Caco-2 (cell line): Measurements from ENCODE around the gene MARCHF10. TPM values are rescaled to one million over a fixed set of nuclear protein-coding genes. Genes with fewer than 3 reads are reported as not detected.

Experiments used
- Bru-seq: library from RNA; stranded (reverse); fragments of 400-500 nt; gene quantifications from one replicate; lab custom pipeline; 2021; lab: Mats Ljungman, UMichigan
- BruChase-seq, 2 experiments: library from RNA; stranded (reverse); fragments of 400-500 nt; gene quantifications; one replicate each; lab custom pipeline; 2021; lab: Mats Ljungman, UMichigan
- BruUV-seq: library from RNA; stranded (reverse); fragments of 400-500 nt; replicated peaks from 2 replicates; lab custom pipeline; 2021; lab: Mats Ljungman, UMichigan
- CTCF ChIA-PET: fragments of 300-600 bp; sonication (Branson Sonifier 250); formaldehyde crosslinking; loops from one replicate; lab custom pipeline; 2022; ENCODE audit warnings: antibody characterized with exemption; lab: Charles Lee
- POLR2A ChIA-PET: fragments of 300-600 bp; sonication (Branson Sonifier 250); formaldehyde crosslinking; loops from one replicate; lab custom pipeline; 2022; ENCODE audit warnings: antibody characterized with exemption; lab: Charles Lee
- DNase-seq, 2 experiments: peaks; one replicate each; pipeline versions ENCODE4 v3.0.0 to v3.0.0-alpha.2; 2020 to 2022
- H3K27me3 ChIP-seq: replicated peaks from 2 replicates; pipeline ENCODE4 v1.6.0; 2011; ENCODE audit warnings: low read length; ENCODE audit not compliant: control insufficient read depth, insufficient read depth
- H3K36me3 ChIP-seq: 2 replicates; pipeline ENCODE4 v1.5.1; 2011; ENCODE audit warnings: low read length; ENCODE audit not compliant: control insufficient read depth, insufficient read depth
- H3K4me1 ChIP-seq: fragments of 250-450 bp; sonication (Bioruptor Pico); 2 replicates; pipeline ENCODE4 v1.5.1; 2020; ENCODE audit warnings: mild to moderate bottlenecking
- H3K4me3 ChIP-seq: 2 replicates; pipeline ENCODE4 v1.5.1; 2011; ENCODE audit warnings: low read depth, mild to moderate bottlenecking, control low read depth, low read length
- H3K9me3 ChIP-seq: fragments of 250-450 bp; sonication (Bioruptor Pico); 2 replicates; pipeline ENCODE4 v1.5.1; 2020; ENCODE audit warnings: mild to moderate bottlenecking, moderate library complexity
- H3K27ac Mint-ChIP-seq: one replicate; pipeline ENCODE4 v1.8.0; 2022; ENCODE audit warnings: mixed read lengths; ENCODE audit not compliant: unreplicated experiment
- H3K27me3 Mint-ChIP-seq: one replicate; pipeline ENCODE4 v1.8.0; 2022; ENCODE audit warnings: mixed read lengths; ENCODE audit not compliant: insufficient read depth, unreplicated experiment
- H3K36me3 Mint-ChIP-seq: one replicate; pipeline ENCODE4 v1.8.0; 2022; ENCODE audit warnings: mild to moderate bottlenecking, mixed read lengths; ENCODE audit not compliant: insufficient read depth, unreplicated experiment
- H3K4me1 Mint-ChIP-seq: one replicate; pipeline ENCODE4 v1.8.0; 2022; ENCODE audit warnings: low read depth, mixed read lengths; ENCODE audit not compliant: unreplicated experiment
- H3K4me3 Mint-ChIP-seq: one replicate; pipeline ENCODE4 v1.8.0; 2022; ENCODE audit warnings: mild to moderate bottlenecking, moderate library complexity, mixed read lengths; ENCODE audit not compliant: unreplicated experiment
- H3K9me3 Mint-ChIP-seq: one replicate; pipeline ENCODE4 v1.8.0; 2022; ENCODE audit warnings: mixed read lengths; ENCODE audit not compliant: unreplicated experiment
- CTCF ChIP-seq, 2 experiments: fragments of 200-600 bp in 1 of 2; IDR thresholded peaks; 1 replicate in 1 of 2; 2 replicates in 1 of 2; pipeline versions ENCODE4 v1.5.1 to v1.8.0; 2011 to 2022; ENCODE audit warnings: antibody characterized with exemption in 1 of 2, control low read depth in 1 of 2, inconsistent platforms in 1 of 2, low read depth in 1 of 2, low read length in 1 of 2, mild to moderate bottlenecking in 1 of 2, moderate library complexity in 1 of 2; ENCODE audit not compliant: insufficient read depth in 1 of 2, severe bottlenecking in 1 of 2, unreplicated experiment in 1 of 2
- intact Hi-C: fragments of 100-400 bp; cut with micrococcal nuclease; formaldehyde crosslinking; loops from one replicate; pipeline ENCODE4 v1.10.0; 2022; ENCODE audit not compliant: unreplicated experiment
- long read RNA-seq: library from polyadenylated mRNA; stranded (forward); transcript quantifications from one replicate; pipeline ENCODE4 v2.0.0, GENCODE V29; 2022
- total RNA-seq: library from RNA; stranded (reverse); gene quantifications from 2 replicates; pipeline ENCODE4 v1.2.3, GENCODE V29; 2022

MARCHF10 gene
- total RNA-seq: not detected in 2 replicates
- not detected for Bru-seq, nascent RNA
- BruChase-seq, experiment 1, labeled RNA remaining after a 2-hour chase: percentile 0 among the genes with signal in this experiment
- not detected for BruChase-seq, experiment 2, labeled RNA remaining after a 6-hour chase
- long read RNA-seq: 0 reads

DNA sequence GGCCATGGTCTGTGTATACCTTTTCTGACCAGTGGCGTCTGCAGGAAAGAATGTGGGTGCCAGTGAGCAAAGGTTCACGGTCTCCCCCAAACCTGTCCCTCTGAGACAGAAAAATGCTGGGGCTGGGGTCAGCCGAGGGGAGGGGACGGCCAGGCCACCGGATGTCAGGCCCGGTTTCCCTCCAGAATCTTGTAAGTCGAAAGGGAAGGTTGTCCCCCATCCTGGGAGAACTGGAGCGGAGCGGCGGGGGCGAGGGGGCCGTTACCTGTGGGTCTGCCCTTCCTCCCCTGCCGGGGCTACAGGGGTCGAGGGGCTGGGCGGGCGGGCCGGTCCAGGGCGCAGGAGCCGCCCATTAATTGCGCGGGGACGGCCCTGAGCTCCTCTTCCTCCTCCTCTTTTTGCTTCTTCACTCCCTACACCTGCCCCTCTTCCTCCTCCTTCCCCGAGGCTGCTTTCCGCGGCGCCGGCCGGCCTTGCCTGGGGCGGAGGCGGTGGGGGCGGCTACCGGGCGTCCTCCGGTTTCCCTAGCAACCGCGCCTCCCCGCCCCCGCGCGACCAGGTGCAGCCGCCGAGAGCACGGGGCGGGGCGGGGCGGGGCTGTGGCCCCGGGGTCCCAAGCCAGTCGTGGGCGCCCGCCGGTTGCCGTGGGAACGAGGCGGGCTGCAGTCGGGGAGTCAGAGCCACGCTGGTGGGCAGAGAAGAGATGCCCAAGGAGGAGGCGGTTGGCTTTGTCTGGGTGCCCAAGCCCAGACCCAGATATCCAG lies at the start of gene MARCHF10:
MARCHF10 (minus strand) TSS at position 503 of the 764 bp plus-strand sequence. CDS start 6,579 bp downstream, outside the sequence.
- no peak within 1 kb of the TSS; the same call in 1 of the 2 replicates for H3K4me3 ChIP-seq
- no peaks in the 10 kb centered on the region for H3K36me3 Mint-ChIP-seq

GRCh38 chr17:62857526-62857925 lies 49.4 kb upstream of the MARCHF10 start:
- TF ChIP-seq CTCF (IDR thresholded peaks at IDR 0.05; ENCODE audit: insufficient read depth in 1 of 2, low read depth in 1 of 2, low read length in 1 of 2, severe bottlenecking in 1 of 2, unreplicated experiment in 1 of 2): no peak
- no peaks in the 10 kb centered on the region for H3K4me1 Mint-ChIP-seq

More for the DNA sequence above, at the start of gene MARCHF10:
- H3K4me1 ChIP-seq: no peaks in the 10 kb centered on the region
- DNase-seq: peak; percentile 48 to 50
- no peaks in the 10 kb centered on the region for H3K9me3 Mint-ChIP-seq
- H3K9me3 ChIP-seq: no peaks in the 10 kb centered on the region
- H3K36me3 ChIP-seq: no peaks in the 10 kb centered on the region
- ChIA-PET CTCF (no interaction called here), POLR2A (no interaction called here)
- H3K27me3 ChIP-seq: no peaks in the 10 kb centered on the region
- peak within 1 kb of the TSS; percentile 38 for H3K4me3 Mint-ChIP-seq
- H3K27me3 Mint-ChIP-seq: peaks cover 10% of the 10 kb centered on the region
- no peaks in the 10 kb centered on the region for H3K4me1 Mint-ChIP-seq
- TF ChIP-seq CTCF (IDR thresholded peaks at IDR 0.05; ENCODE audit: insufficient read depth in 1 of 2, low read depth in 1 of 2, low read length in 1 of 2, severe bottlenecking in 1 of 2, unreplicated experiment in 1 of 2): no peak
- intact Hi-C loops: no loop called here
- BruUV-seq: no TSS peak
- H3K27ac Mint-ChIP-seq: no peak within 1 kb of the TSS

GRCh38 chr17:62856594-62856993 lies 48.5 kb upstream of the MARCHF10 start:
- intact Hi-C loops: no loop called here
- no peak for TF ChIP-seq CTCF (IDR thresholded peaks at IDR 0.05; ENCODE audit: insufficient read depth in 1 of 2, low read depth in 1 of 2, low read length in 1 of 2, severe bottlenecking in 1 of 2, unreplicated experiment in 1 of 2)
- H3K4me3 ChIP-seq: no peak overlapping the region
- ChIA-PET POLR2A (no interaction called here), CTCF (no interaction called here)
- no peak for DNase-seq
- no peaks in the 10 kb centered on the region for H3K27me3 ChIP-seq
- H3K4me3 Mint-ChIP-seq: no peak overlapping the region
- no peaks in the 10 kb centered on the region for H3K36me3 ChIP-seq
- H3K4me1 ChIP-seq: peaks cover 10% of the 10 kb centered on the region
- H3K27ac Mint-ChIP-seq: no peak overlapping the region
- no TSS peak for BruUV-seq
- no peaks in the 10 kb centered on the region for H3K9me3 Mint-ChIP-seq
- H3K9me3 ChIP-seq: no peaks in the 10 kb centered on the region
- peaks cover 15% of the 10 kb centered on the region for H3K27me3 Mint-ChIP-seq
- H3K4me1 Mint-ChIP-seq: no peaks in the 10 kb centered on the region
- no peaks in the 10 kb centered on the region for H3K36me3 Mint-ChIP-seq

More at GRCh38 chr17:62857526-62857925, 49.4 kb upstream of the MARCHF10 start:
- ChIA-PET POLR2A (no interaction called here), CTCF (no interaction called here)
- H3K9me3 ChIP-seq: no peaks in the 10 kb centered on the region
- peaks cover 11% of the 10 kb centered on the region for H3K4me1 ChIP-seq
- H3K27me3 Mint-ChIP-seq: peaks cover 13% of the 10 kb centered on the region
- intact Hi-C loops: no loop called here
- H3K9me3 Mint-ChIP-seq: no peaks in the 10 kb centered on the region
- H3K36me3 Mint-ChIP-seq: no peaks in the 10 kb centered on the region
- no peaks in the 10 kb centered on the region for H3K36me3 ChIP-seq
- no peak overlapping the region for H3K27ac Mint-ChIP-seq
- no peak for DNase-seq
- no peak overlapping the region for H3K4me3 Mint-ChIP-seq
- no peaks in the 10 kb centered on the region for H3K27me3 ChIP-seq
- no TSS peak for BruUV-seq
- H3K4me3 ChIP-seq: no peak overlapping the region
